Left lung (tissue), 10 donors: ENCODE measurements around the gene ARL13A. TPM values are rescaled to one million over a fixed set of nuclear protein-coding genes. Genes with fewer than 3 reads are reported as not detected.
"Not testable (repeated sequence)": the region's sequence is repeated elsewhere in the genome, so short reads cannot be mapped to it uniquely, and the experiment has no call there.

Experiments used
- ATAC-seq: fragments of 200-7000 bp; cut with Tn5 transposase; one replicate; pipeline ENCODE4 v1.9.1; 2020; ENCODE audit warnings: moderate library complexity
- DNase-seq, 4 donors: peaks; one replicate each; pipeline ENCODE4 v3.0.0-alpha.2; 2013 to 2020
- H3K27ac ChIP-seq, 2 donors: fragments of 200-600 bp; sonication (generic) in 1 of 2; one replicate each; pipeline versions ENCODE4 v1.5.0 to v1.8.0; 2020 to 2021
- H3K27me3 ChIP-seq, 2 donors: fragments of 200-600 bp; sonication (generic) in 1 of 2; one replicate each; pipeline versions ENCODE4 v1.5.0 to v1.8.0; 2020 to 2021
- H3K36me3 ChIP-seq, 2 donors: fragments of 200-600 bp; sonication (generic) in 1 of 2; one replicate each; pipeline versions ENCODE4 v1.5.0 to v1.8.0; 2020 to 2021
- H3K4me1 ChIP-seq, 2 donors: fragments of 200-600 bp; one replicate each; pipeline ENCODE4 v1.8.0; 2021
- H3K4me3 ChIP-seq, 2 donors: fragments of 200-600 bp; sonication (generic) in 1 of 2; one replicate each; pipeline versions ENCODE4 v1.5.0 to v1.8.0; 2020 to 2021; ENCODE audit warnings: mild to moderate bottlenecking in 1 of 2
- H3K9me3 ChIP-seq, 2 donors: fragments of 200-600 bp; sonication (generic) in 1 of 2; one replicate each; pipeline versions ENCODE4 v1.5.0 to v1.8.0; 2020 to 2021
- CTCF ChIP-seq, 2 donors: fragments of 200-600 bp; sonication (generic) in 1 of 2; IDR thresholded peaks; one replicate each; pipeline versions ENCODE4 v1.5.0 to v1.8.0; 2021; ENCODE audit warnings: antibody characterized with exemption in 2 of 2
- intact Hi-C, 2 donors: fragments of 100-400 bp; cut with DNase I; formaldehyde crosslinking; loops; one replicate each; pipeline versions ENCODE4 v1.11.2 to v1.14.2; 2022
- polyA plus RNA-seq, 6 donors: library from polyadenylated mRNA; unstranded; fragments of 120-200 nt; gene quantifications; one replicate each; pipeline ENCODE4 v1.2.1, GENCODE V29; 2013; ENCODE audit not compliant: insufficient read length in 6 of 6
- total RNA-seq, 2 donors: library from RNA; stranded (reverse); fragmentation: NEBNext Ultra II Directional; extraction: Animal tissue kit (Norgen Biotek cat#: 25700); gene quantifications; one replicate each; pipeline ENCODE4 v1.2.1, GENCODE V29; 2021
- donor health status: DM: no; HTN: yes; CAD: no.
- donor health status: DM: no; HTN: no; CAD: no.

The ARL13A gene
- total and polyA plus RNA-seq, 8 donors: 0.35 to 1.2 (median 0.58) TPM; not detected in 2

GRCh38 chrX:100973411-100973810, 3.9 kb downstream of the ARL13A start:
- Histone ChIP-seq H3K27me3 (no peaks in the 10 kb centered on the region), H3K4me3 (no peak overlapping the region), H3K9me3 (no peaks in the 10 kb centered on the region), H3K27ac (no peak overlapping the region), H3K36me3 (no peaks in the 10 kb centered on the region), H3K4me1 (no peaks in the 10 kb centered on the region)
- TF ChIP-seq CTCF (IDR thresholded peaks at IDR 0.05): no peak
- ATAC-seq: no peak
- intact Hi-C loops: no loop called here
- no peak for DNase-seq

GRCh38 chrX:100975212-100975611, 5.7 kb downstream of the ARL13A start:
- Histone ChIP-seq H3K36me3 (no peaks in the 10 kb centered on the region), H3K4me3 (no peak overlapping the region), H3K9me3 (no peaks in the 10 kb centered on the region), H3K4me1 (no peaks in the 10 kb centered on the region), H3K27me3 (no peaks in the 10 kb centered on the region), H3K27ac (no peak overlapping the region)
- intact Hi-C loops: no loop called here
- DNase-seq: no peak
- TF ChIP-seq CTCF (IDR thresholded peaks at IDR 0.05): no peak
- ATAC-seq: no peak

DNA sequence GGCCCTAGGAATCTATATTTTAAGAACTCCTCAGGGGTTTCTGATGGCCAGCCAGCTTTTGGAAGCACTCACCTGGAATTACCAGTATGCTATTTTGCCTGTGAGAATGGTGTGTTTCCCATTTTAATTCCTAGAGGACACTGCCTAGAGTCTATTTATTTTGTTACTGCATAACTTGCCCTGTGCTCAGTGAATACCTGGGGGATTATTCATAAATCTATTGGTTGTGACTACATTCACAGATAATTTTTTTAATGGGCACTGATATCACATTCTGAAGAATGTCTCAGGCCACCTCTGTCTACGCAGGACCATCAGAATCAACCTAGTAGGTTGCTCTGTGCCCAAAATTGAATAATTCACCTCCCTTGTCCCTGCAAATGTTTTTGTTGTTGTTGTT, 6.7 kb downstream of the ARL13A start:
- no peaks in the 10 kb centered on the region for H3K27me3 ChIP-seq
- H3K27ac ChIP-seq: no peak overlapping the region
- TF ChIP-seq CTCF (IDR thresholded peaks at IDR 0.05): no peak
- intact Hi-C loops: no loop called here
- ATAC-seq: no peak
- no peak for DNase-seq
- no peaks in the 10 kb centered on the region for H3K4me1 ChIP-seq
- no peaks in the 10 kb centered on the region for H3K36me3 ChIP-seq
- H3K4me3 ChIP-seq: no peak overlapping the region
- H3K9me3 ChIP-seq: no peaks in the 10 kb centered on the region

GRCh38 chrX:100979881-100980607, 10.5 kb downstream of the ARL13A start:
- ATAC-seq (peak; percentile 71), DNase-seq (no peak)
- Histone ChIP-seq H3K27me3 (no peaks in the 10 kb centered on the region), H3K4me1 (no peaks in the 10 kb centered on the region), H3K9me3 (no peaks in the 10 kb centered on the region), H3K36me3 (no peaks in the 10 kb centered on the region), H3K4me3 (no peak overlapping the region), H3K27ac (peak overlapping the region in 1 of 2 donors; percentile 41)
- intact Hi-C loops: no loop called here
- TF ChIP-seq CTCF (IDR thresholded peaks at IDR 0.05): no peak

- DNase-seq: peak in 2 of 4 donors; percentile 61 to 73
Measured at GRCh38 chrX:100980608-100981497, 11.3 kb downstream of the ARL13A start.

GRCh38 chrX:100981498-100981845, 12.0 kb downstream of the ARL13A start:
- H3K27ac ChIP-seq, DNase-seq, intact Hi-C loops, H3K4me1 ChIP-seq, H3K36me3 ChIP-seq, H3K4me3 ChIP-seq, H3K27me3 ChIP-seq, H3K9me3 ChIP-seq, ATAC-seq: not testable (repeated sequence)

More at GRCh38 chrX:100980608-100981497, 11.3 kb downstream of the ARL13A start:
- Histone ChIP-seq H3K36me3 (no peaks in the 10 kb centered on the region), H3K27me3 (no peaks in the 10 kb centered on the region), H3K4me1 (no peaks in the 10 kb centered on the region), H3K9me3 (no peaks in the 10 kb centered on the region), H3K4me3 (no peak overlapping the region), H3K27ac (peak overlapping the region in 1 of 2 donors; percentile 41)
- no peak for TF ChIP-seq CTCF (IDR thresholded peaks at IDR 0.05)
- intact Hi-C loops: no loop called here
- ATAC-seq: peak; percentile 83
